Astrocyte of the hippocampus (primary cell): Measurements from ENCODE around the gene KEL.

ENCODE experiments used
- DNase-seq: peaks from one replicate; pipeline ENCODE4 v3.0.0; 2011; ENCODE audit warnings: low read depth, low spot score

KEL gene

GRCh38 chr7:142898377-142899170 lies 63.6 kb downstream of the KEL start:
- DNase-seq: no peak

- DNase-seq: no peak
Measured at GRCh38 chr7:142897691-142898090, 64.5 kb downstream of the KEL start.

GRCh38 chr7:142896741-142897379 lies 65.3 kb downstream of the KEL start:
- DNase-seq: no peak

- DNase-seq: no peak
Measured at GRCh38 chr7:142896151-142896550, 66.0 kb downstream of the KEL start.

- no peak for DNase-seq
Measured at GRCh38 chr7:142894985-142895593, 67.1 kb downstream of the KEL start.

GRCh38 chr7:142894112-142894984 lies 67.8 kb downstream of the KEL start:
- no peak for DNase-seq

GRCh38 chr7:142892951-142893350 lies 69.2 kb downstream of the KEL start:
- DNase-seq: no peak

- DNase-seq: no peak
Measured at GRCh38 chr7:142891490-142892082, 70.6 kb downstream of the KEL start.
